ENCODE results near the gene PTRH1.

- TF ChIP-seq CTCF (IDR thresholded peaks at IDR 0.05) (no peak), POLR2A (IDR thresholded peaks at IDR 0.05) (no peak)
These were observed 31.7 kb downstream of the PTRH1 start for GRCh38 chr9:127683723-127684122.
